Measurements from ENCODE around the gene UPK1A.

DNA sequence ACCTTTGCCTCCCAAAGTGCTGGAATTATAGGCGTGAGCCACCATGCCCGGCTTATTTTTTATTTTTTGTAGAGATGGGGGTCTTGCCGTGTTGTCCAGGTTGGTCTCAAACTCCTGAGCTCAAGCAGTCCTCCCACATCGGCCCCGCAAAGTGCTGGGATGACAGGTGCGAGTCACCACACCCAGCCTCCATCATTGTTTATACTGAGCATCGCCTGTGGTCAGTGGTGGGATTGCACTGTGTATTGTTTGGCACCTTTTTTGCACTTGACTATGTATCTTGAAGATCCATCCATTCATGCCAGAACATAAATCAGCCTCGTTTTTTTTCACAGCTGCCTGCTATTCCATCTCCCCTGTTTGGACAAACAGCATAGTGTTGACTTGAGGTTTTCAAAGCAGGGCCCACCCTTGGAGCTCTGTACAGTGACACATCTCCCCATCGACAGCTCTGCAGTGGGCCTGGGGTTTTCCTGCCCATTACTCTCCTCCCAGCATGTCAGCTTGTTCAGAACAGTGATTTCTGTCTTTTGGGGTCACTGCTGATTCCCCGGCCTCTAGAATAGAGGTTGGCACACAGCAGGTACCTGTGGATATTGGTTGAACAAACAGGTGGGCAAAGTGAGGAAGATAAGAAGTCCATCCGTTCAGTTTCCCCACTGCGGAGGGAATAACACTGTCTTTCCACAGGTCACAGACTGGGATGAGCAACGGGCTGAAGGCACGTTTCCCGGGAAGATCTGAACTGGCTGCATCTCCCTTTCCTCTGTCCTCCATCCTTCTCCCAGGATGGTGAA, 8.2 kb upstream of the UPK1A start:
- TF ChIP-seq, protein P1, sequence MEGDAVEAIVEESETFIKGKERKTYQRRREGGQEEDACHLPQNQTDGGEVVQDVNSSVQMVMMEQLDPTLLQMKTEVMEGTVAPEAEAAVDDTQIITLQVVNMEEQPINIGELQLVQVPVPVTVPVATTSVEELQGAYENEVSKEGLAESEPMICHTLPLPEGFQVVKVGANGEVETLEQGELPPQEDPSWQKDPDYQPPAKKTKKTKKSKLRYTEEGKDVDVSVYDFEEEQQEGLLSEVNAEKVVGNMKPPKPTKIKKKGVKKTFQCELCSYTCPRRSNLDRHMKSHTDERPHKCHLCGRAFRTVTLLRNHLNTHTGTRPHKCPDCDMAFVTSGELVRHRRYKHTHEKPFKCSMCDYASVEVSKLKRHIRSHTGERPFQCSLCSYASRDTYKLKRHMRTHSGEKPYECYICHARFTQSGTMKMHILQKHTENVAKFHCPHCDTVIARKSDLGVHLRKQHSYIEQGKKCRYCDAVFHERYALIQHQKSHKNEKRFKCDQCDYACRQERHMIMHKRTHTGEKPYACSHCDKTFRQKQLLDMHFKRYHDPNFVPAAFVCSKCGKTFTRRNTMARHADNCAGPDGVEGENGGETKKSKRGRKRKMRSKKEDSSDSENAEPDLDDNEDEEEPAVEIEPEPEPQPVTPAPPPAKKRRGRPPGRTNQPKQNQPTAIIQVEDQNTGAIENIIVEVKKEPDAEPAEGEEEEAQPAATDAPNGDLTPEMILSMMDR (IDR thresholded peaks at IDR 0.05; ENCODE audit: low read length) = no peak
- TF ChIP-seq EZH2 (IDR thresholded peaks at IDR 0.05; ENCODE audit: borderline replicate concordance, low read length) = no peak

All from OCI-LY1 (cell line).